Osteoblast (primary cell): ENCODE data around the gene PAK2. TPM values are rescaled to one million over a fixed set of nuclear protein-coding genes. Genes with fewer than 3 reads are reported as not detected.

Experiments used
- DNase-seq: peaks from one replicate; pipeline ENCODE4 v3.0.0; 2011; ENCODE audit warnings: low spot score, mixed read lengths; ENCODE audit not compliant: insufficient read length; ENCODE audit errors: missing footprints
- H2AFZ ChIP-seq: 2 replicates; pipeline ENCODE4 v1.6.0; 2011; ENCODE audit warnings: mild to moderate bottlenecking, low read length
- H3K27ac ChIP-seq: 2 replicates; pipeline ENCODE4 v1.5.1; 2011; ENCODE audit warnings: mild to moderate bottlenecking, low read depth, low read length, moderate library complexity
- H3K27me3 ChIP-seq: 2 replicates; pipeline ENCODE4 v1.6.0; 2012; ENCODE audit warnings: mild to moderate bottlenecking, control low read depth, inconsistent platforms, low read length, moderate library complexity; ENCODE audit not compliant: insufficient read depth
- H3K36me3 ChIP-seq: 2 replicates; pipeline ENCODE4 v1.5.1; 2011; ENCODE audit warnings: mild to moderate bottlenecking, low read length, control low read depth, moderate library complexity; ENCODE audit not compliant: insufficient read depth
- H3K4me1 ChIP-seq: 2 replicates; pipeline ENCODE4 v1.5.1; 2011; ENCODE audit warnings: mild to moderate bottlenecking, low read length, control low read depth, moderate library complexity; ENCODE audit not compliant: insufficient read depth
- H3K4me2 ChIP-seq: 2 replicates; pipeline ENCODE4 v1.6.0; 2011; ENCODE audit warnings: mild to moderate bottlenecking, low read length; ENCODE audit not compliant: insufficient read depth
- H3K4me3 ChIP-seq: fragments of 200-600 bp; sonication (generic); 3 replicates; pipeline ENCODE4 v1.5.1; 2012; ENCODE audit warnings: mild to moderate bottlenecking, low read length, inconsistent platforms; ENCODE audit not compliant: insufficient read depth
- H3K79me2 ChIP-seq: 2 replicates; pipeline ENCODE4 v1.6.0; 2012; ENCODE audit warnings: mild to moderate bottlenecking, low read length, control low read depth, inconsistent platforms; ENCODE audit not compliant: insufficient read depth
- H3K9me3 ChIP-seq: 2 replicates; pipeline ENCODE4 v1.5.1; 2011; ENCODE audit warnings: low read depth, low read length, control low read depth
- H4K20me1 ChIP-seq: 2 replicates; pipeline ENCODE4 v1.6.0; 2012; ENCODE audit warnings: mild to moderate bottlenecking, low read length, control low read depth; ENCODE audit not compliant: insufficient read depth
- CTCF ChIP-seq: IDR thresholded peaks from 2 replicates; pipeline ENCODE4 v1.5.1; 2011; ENCODE audit warnings: mild to moderate bottlenecking, low read depth, low read length, moderate library complexity; ENCODE audit errors: extremely low read depth
- total RNA-seq: library from RNA; depleted of rRNA; stranded (reverse); fragments of >200 nt; gene quantifications from 2 replicates; pipeline ENCODE4 v1.2.3, GENCODE V29; 2012

PAK2 gene
- total RNA-seq, 1 donor = 36.6 TPM

GRCh38 chr3:196757876-196758739 lies 18.5 kb downstream of the PAK2 start:
- no peak overlapping the region for H3K27ac ChIP-seq
- peaks cover 36% of the 10 kb centered on the region for H4K20me1 ChIP-seq
- no peaks in the 10 kb centered on the region for H3K27me3 ChIP-seq
- TF ChIP-seq CTCF = no peak
- H3K4me2 ChIP-seq = no peak overlapping the region
- peak; percentile 73 for DNase-seq
- peaks cover 24% of the 10 kb centered on the region for H3K4me1 ChIP-seq
- peaks cover 82% of the 10 kb centered on the region for H3K79me2 ChIP-seq
- no peak overlapping the region for H3K4me3 ChIP-seq
- peaks cover 6% of the 10 kb centered on the region for H3K36me3 ChIP-seq
- H3K9me3 ChIP-seq = peaks cover 2% of the 10 kb centered on the region
- H2AFZ ChIP-seq = no peak overlapping the region

GRCh38 chr3:196763179-196763578 lies 23.5 kb downstream of the PAK2 start:
- DNase-seq = no peak
- H3K36me3 ChIP-seq = peaks cover 4% of the 10 kb centered on the region
- H2AFZ ChIP-seq = no peak overlapping the region
- H3K27ac ChIP-seq = no peak overlapping the region
- no peak overlapping the region for H3K4me2 ChIP-seq
- peaks cover 73% of the 10 kb centered on the region for H3K79me2 ChIP-seq
- no peaks in the 10 kb centered on the region for H3K9me3 ChIP-seq
- no peak overlapping the region for H3K4me3 ChIP-seq
- H3K27me3 ChIP-seq = no peaks in the 10 kb centered on the region
- no peak for TF ChIP-seq CTCF
- peaks cover 29% of the 10 kb centered on the region for H4K20me1 ChIP-seq
- peaks cover under 1% of the 10 kb centered on the region for H3K4me1 ChIP-seq

GRCh38 chr3:196765454-196765853 lies 25.8 kb downstream of the PAK2 start:
- no peak overlapping the region for H3K27ac ChIP-seq
- no peaks in the 10 kb centered on the region for H3K27me3 ChIP-seq
- H3K36me3 ChIP-seq = peaks cover 8% of the 10 kb centered on the region
- no peak overlapping the region for H3K4me2 ChIP-seq
- H3K9me3 ChIP-seq = no peaks in the 10 kb centered on the region
- no peaks in the 10 kb centered on the region for H3K4me1 ChIP-seq
- no peak overlapping the region for H3K4me3 ChIP-seq
- no peak for DNase-seq
- no peak overlapping the region for H2AFZ ChIP-seq
- H4K20me1 ChIP-seq = peaks cover 32% of the 10 kb centered on the region
- H3K79me2 ChIP-seq = peaks cover 73% of the 10 kb centered on the region
- TF ChIP-seq CTCF = no peak

- TF ChIP-seq CTCF = no peak
- peaks cover 95% of the 10 kb centered on the region for H3K79me2 ChIP-seq
- no peaks in the 10 kb centered on the region for H3K27me3 ChIP-seq
- peaks cover 54% of the 10 kb centered on the region for H4K20me1 ChIP-seq
- peaks cover 8% of the 10 kb centered on the region for H3K36me3 ChIP-seq
- H3K4me3 ChIP-seq = no peak overlapping the region
- peaks cover 19% of the 10 kb centered on the region for H3K4me1 ChIP-seq
- no peak for DNase-seq
- H3K27ac ChIP-seq = no peak overlapping the region
- no peak overlapping the region for H2AFZ ChIP-seq
- no peaks in the 10 kb centered on the region for H3K9me3 ChIP-seq
- H3K4me2 ChIP-seq = no peak overlapping the region
Measured at GRCh38 chr3:196771067-196771466, 31.4 kb downstream of the PAK2 start.
